NCI-H345 treated with DMSO at 0.1 percent for 48 hours (cell line): ENCODE measurements around the gene FANCM.
"Not testable (repeated sequence)": the region's sequence is repeated elsewhere in the genome, so short reads cannot be mapped to it uniquely, and the experiment has no call there.

Experiments used
- DNase-seq: peaks from one replicate; lab custom pipeline; 2025; ENCODE audit not compliant: unreplicated experiment; lab: John Stamatoyannopoulos, UW

FANCM gene

GRCh38 chr14:45136399-45136798 lies 669 bp downstream of the FANCM start:
- no peak for DNase-seq

- DNase-seq: no peak
These were observed 5.0 kb downstream of the FANCM start for GRCh38 chr14:45140661-45141187.

GRCh38 chr14:45142083-45142482 lies 6.4 kb downstream of the FANCM start:
- not testable (repeated sequence) for DNase-seq

- DNase-seq: no peak
These were observed 8.9 kb downstream of the FANCM start for GRCh38 chr14:45144658-45145057.

GRCh38 chr14:45145214-45145613 lies 9.5 kb downstream of the FANCM start:
- no peak for DNase-seq

GRCh38 chr14:45149602-45150001 lies 13.9 kb downstream of the FANCM start:
- DNase-seq: no peak

GRCh38 chr14:45150386-45150890 lies 14.7 kb downstream of the FANCM start:
- DNase-seq: no peak

- no peak for DNase-seq
These were observed 20.3 kb downstream of the FANCM start for GRCh38 chr14:45156067-45156466.

GRCh38 chr14:45169906-45170305 lies 34.2 kb downstream of the FANCM start:
- DNase-seq: no peak

GRCh38 chr14:45177076-45177475 lies 41.3 kb downstream of the FANCM start:
- DNase-seq: no peak

GRCh38 chr14:45181329-45181728 lies 45.6 kb downstream of the FANCM start:
- no peak for DNase-seq

- DNase-seq: no peak
These were observed 46.1 kb downstream of the FANCM start for GRCh38 chr14:45181806-45182205.

- no peak for DNase-seq
These were observed 49.5 kb downstream of the FANCM start for GRCh38 chr14:45185100-45185814.

GRCh38 chr14:45194964-45195363 lies 59.2 kb downstream of the FANCM start:
- no peak for DNase-seq

- no peak for DNase-seq
These were observed 62.8 kb downstream of the FANCM start for GRCh38 chr14:45198551-45198950.

- no peak for DNase-seq
These were observed 63.5 kb downstream of the FANCM start for GRCh38 chr14:45199230-45199629.

GRCh38 chr14:45201905-45202304 lies 66.2 kb downstream of the FANCM start:
- DNase-seq: no peak

GRCh38 chr14:45204241-45204640 lies 68.5 kb downstream of the FANCM start:
- no peak for DNase-seq

GRCh38 chr14:45210159-45210558 lies 74.4 kb downstream of the FANCM start:
- no peak for DNase-seq

- DNase-seq: no peak
These were observed 75.6 kb downstream of the FANCM start for GRCh38 chr14:45211295-45211694.

GRCh38 chr14:45212231-45212630 lies 76.5 kb downstream of the FANCM start:
- DNase-seq: no peak

GRCh38 chr14:45213716-45214115 lies 78.0 kb downstream of the FANCM start:
- not testable (repeated sequence) for DNase-seq

- not testable (repeated sequence) for DNase-seq
These were observed 78.6 kb downstream of the FANCM start for GRCh38 chr14:45214341-45214740.
